ENCODE measurements around the gene SUPV3L1. TPM values are rescaled to one million over a fixed set of nuclear protein-coding genes. Genes with fewer than 3 reads are reported as not detected.
A peak's percentile ranks its signal among the peaks of the same experiment; 100 is the strongest.

SUPV3L1 gene
- total and polyA plus RNA-seq, 9 of the 15 experiments (the other 6 are each of a cell fraction or from before 2014, with no cell fraction given) = 45.2 to 156 (median 92.6) TPM

- TF ChIP-seq NFXL1 (CRISPR knock-in tag; IDR thresholded peaks at IDR 0.05) = no peak
- no peak for TF ChIP-seq SAP30 (IDR thresholded peaks at IDR 0.05; ENCODE audit: borderline replicate concordance, insufficient read depth, low read depth, low read length, poor library complexity, severe bottlenecking)
These were observed 11.5 kb upstream of the SUPV3L1 start (continued) for GRCh38 chr10:69168493-69168892.

GRCh38 chr10:69172241-69172982 is 7.6 kb upstream of the SUPV3L1 start:
- no peak for FAIRE-seq
- no peak for ATAC-seq
- BruUV-seq (replicated peaks) = TSS peak; percentile 32
- Histone ChIP-seq H3K4me1 (replicated peaks in 1 of 2; ENCODE audit: control insufficient read depth in 2 of 2, insufficient read depth in 2 of 2, low read length in 2 of 2) (no peaks in the 10 kb centered on the region), H4K20me1 (replicated peaks; ENCODE audit: control insufficient read depth, insufficient read depth, low read length) (no peaks in the 10 kb centered on the region), H3K27ac (ENCODE audit: extremely low read depth, low read depth, low read length) (no peak overlapping the region), H3K9me1 (ENCODE audit: control insufficient read depth, insufficient read depth, low read length) (no peaks in the 10 kb centered on the region), H3K9me3 (replicated peaks; ENCODE audit: control insufficient read depth, insufficient read depth, low read depth, low read length) (no peaks in the 10 kb centered on the region), H3K27me3 (ENCODE audit: control insufficient read depth in 2 of 2, insufficient read depth in 2 of 2, low read length in 2 of 2) (no peaks in the 10 kb centered on the region), H2AFZ (ENCODE audit: low read depth, low read length) (no peak overlapping the region), H3K4me3 (no peak overlapping the region), H3K79me2 (ENCODE audit: control insufficient read depth, insufficient read depth, low read length) (no peaks in the 10 kb centered on the region), H3K4me2 (ENCODE audit: insufficient read depth, low read length) (no peak overlapping the region), H3K9ac (ENCODE audit: insufficient read depth in 1 of 2, low read depth in 2 of 2, low read length in 2 of 2) (no peak overlapping the region), H3K36me3 (ENCODE audit: control insufficient read depth, insufficient read depth, low read length) (peaks cover 52% of the 10 kb centered on the region; the same call in 2 of the 3 replicates)
- in situ Hi-C loops (cut with MboI) (no loop called here), intact Hi-C loops (cut with micrococcal nuclease) (no loop called here)
- CTCF ChIA-PET (ENCODE audit: low intra/inter-chr PET ratio) = no interaction called here
- no peak for DNase-seq (ENCODE audit: extremely low read depth in 1 of 4, low spot score in 3 of 4)
- POLR2A ChIA-PET = interaction anchor here (1.0 to 2.1 kb wide), 2 partner anchors 12 to 44 kb away, joined by 4 to 5 read pairs; no protein-coding TSS in a partner anchor
- 81% methylated on average over 3 of the region's 3 CpGs for WGBS (ENCODE audit: insufficient coverage, low coverage, missing lambda C conversion rate)
- TF ChIP-seq SMAD1 (IDR thresholded peaks at IDR 0.05; ENCODE audit: low read depth, low read length, partially characterized antibody) (no peak), POLR2H (tag; IDR thresholded peaks at IDR 0.05; ENCODE audit: low read depth) (0 out of 2 replicates have a peak, but pooled peaks have one; percentile 22), ZEB2 (IDR thresholded peaks at IDR 0.05) (no peak), PTBP1 (IDR thresholded peaks at IDR 0.05; ENCODE audit: low read depth, low read length) (no peak), ATF4 (CRISPR knock-in tag; IDR thresholded peaks at IDR 0.05) (no peak), ARID3B (CRISPR knock-in tag; IDR thresholded peaks at IDR 0.05; ENCODE audit: borderline replicate concordance) (no peak)

All from K562 (cell line).